Measurements from ENCODE around the gene PER1. TPM values are rescaled to one million over a fixed set of nuclear protein-coding genes. Genes with fewer than 3 reads are reported as not detected.

PER1 gene
- total RNA-seq, 1 donor from 2014 or later: 21.9 TPM

GRCh38 chr17:8147141-8147804 is 4.9 kb downstream of the PER1 start:
- no peak for TF ChIP-seq CTCF (IDR thresholded peaks at IDR 0.05; ENCODE audit: insufficient read depth, low read length, severe bottlenecking)
- FAIRE-seq (no peak), DNase-seq (ENCODE audit: low read depth) (no peak)
- Histone ChIP-seq H3K4me3 (ENCODE audit: low read depth, low read length) (no peak overlapping the region), H3K36me3 (ENCODE audit: control insufficient read depth, insufficient read depth, low read length) (peaks cover 87% of the 10 kb centered on the region), H3K27me3 (ENCODE audit: control insufficient read depth, insufficient read depth, low read length) (no peaks in the 10 kb centered on the region)

- Histone ChIP-seq H3K4me3 (ENCODE audit: low read depth, low read length) (no peak overlapping the region), H3K27me3 (ENCODE audit: control insufficient read depth, insufficient read depth, low read length) (no peaks in the 10 kb centered on the region), H3K36me3 (ENCODE audit: control insufficient read depth, insufficient read depth, low read length) (peaks cover 87% of the 10 kb centered on the region)
- FAIRE-seq (no peak), DNase-seq (ENCODE audit: low read depth) (no peak)
- TF ChIP-seq CTCF (IDR thresholded peaks at IDR 0.05; ENCODE audit: insufficient read depth, low read length, severe bottlenecking): no peak
Observed at GRCh38 chr17:8146381-8147140, 5.6 kb downstream of the PER1 start.

- H3K36me3 ChIP-seq (ENCODE audit: control insufficient read depth, insufficient read depth, low read length): peaks cover 86% of the 10 kb centered on the region
- TF ChIP-seq CTCF (IDR thresholded peaks at IDR 0.05; ENCODE audit: insufficient read depth, low read length, severe bottlenecking): no peak
- DNase-seq (ENCODE audit: low read depth) (no peak), FAIRE-seq (no peak)
- H3K4me3 ChIP-seq (ENCODE audit: low read depth, low read length): no peak overlapping the region
- no peaks in the 10 kb centered on the region for H3K27me3 ChIP-seq (ENCODE audit: control insufficient read depth, insufficient read depth, low read length)
Observed at GRCh38 chr17:8145811-8146210, 6.4 kb downstream of the PER1 start.

- Histone ChIP-seq H3K4me3 (ENCODE audit: low read depth, low read length) (no peak overlapping the region), H3K36me3 (ENCODE audit: control insufficient read depth, insufficient read depth, low read length) (peaks cover 80% of the 10 kb centered on the region), H3K27me3 (ENCODE audit: control insufficient read depth, insufficient read depth, low read length) (no peaks in the 10 kb centered on the region)
- TF ChIP-seq CTCF (IDR thresholded peaks at IDR 0.05; ENCODE audit: insufficient read depth, low read length, severe bottlenecking): no peak
- DNase-seq (ENCODE audit: low read depth) (no peak), FAIRE-seq (no peak)
Observed at GRCh38 chr17:8144401-8145231, 7.6 kb downstream of the PER1 start.

- FAIRE-seq: no peak
Observed at GRCh38 chr17:8143581-8144400, 8.4 kb downstream of the PER1 start.

More at GRCh38 chr17:8143581-8144400, 8.4 kb downstream of the PER1 start:
- Histone ChIP-seq H3K27me3 (ENCODE audit: control insufficient read depth, insufficient read depth, low read length) (no peaks in the 10 kb centered on the region), H3K36me3 (ENCODE audit: control insufficient read depth, insufficient read depth, low read length) (peaks cover 73% of the 10 kb centered on the region), H3K4me3 (ENCODE audit: low read depth, low read length) (no peak overlapping the region)
- no peak for DNase-seq (ENCODE audit: low read depth)
- TF ChIP-seq CTCF (IDR thresholded peaks at IDR 0.05; ENCODE audit: insufficient read depth, low read length, severe bottlenecking): no peak
